ENCODE measurements around the gene TPBG.

- TF ChIP-seq CTCF (IDR thresholded peaks at IDR 0.05; ENCODE audit: poor library complexity) = no peak
- no peak for TF ChIP-seq EZH2phosphoT487 (IDR thresholded peaks at IDR 0.05; ENCODE audit: low read depth, severe bottlenecking, unreplicated experiment)
Observed at GRCh38 chr6:82372656-82373055, 9.0 kb downstream of the TPBG start.
